HG02852 (cell line): ENCODE measurements around the gene ARHGEF18.

Source experiments
- ATAC-seq: cut with Tn5 transposase; IDR thresholded peaks from one replicate; pipeline ENCODE4 v1.9.1; 2021; ENCODE audit warnings: mild to moderate bottlenecking, moderate library complexity; ENCODE audit not compliant: unreplicated experiment

The ARHGEF18 gene

GRCh38 chr19:7381073-7381390, 32.3 kb downstream of the ARHGEF18 start:
- no peak for ATAC-seq

GRCh38 chr19:7382694-7383093, 34.0 kb downstream of the ARHGEF18 start:
- no peak for ATAC-seq

- no peak for ATAC-seq
Observed at GRCh38 chr19:7383284-7383683, 34.5 kb downstream of the ARHGEF18 start.

- no peak for ATAC-seq
Observed at GRCh38 chr19:7385062-7385461, 36.3 kb downstream of the ARHGEF18 start.

GRCh38 chr19:7386308-7386707, 37.6 kb downstream of the ARHGEF18 start:
- no peak for ATAC-seq

GRCh38 chr19:7386769-7387168, 38.0 kb downstream of the ARHGEF18 start:
- ATAC-seq = no peak

- no peak for ATAC-seq
Observed at GRCh38 chr19:7391218-7391670, 42.5 kb downstream of the ARHGEF18 start.

- no peak for ATAC-seq
Observed at GRCh38 chr19:7393459-7393858, 44.7 kb downstream of the ARHGEF18 start.

- no peak for ATAC-seq
Observed at GRCh38 chr19:7393939-7394730, 45.4 kb downstream of the ARHGEF18 start.

- peak; percentile 75 for ATAC-seq
Observed at GRCh38 chr19:7394731-7395359, 46.1 kb downstream of the ARHGEF18 start.

GRCh38 chr19:7395360-7396066, 46.8 kb downstream of the ARHGEF18 start:
- no peak for ATAC-seq

- ATAC-seq = no peak
Observed at GRCh38 chr19:7397687-7398086, 49.0 kb downstream of the ARHGEF18 start.
